GM12874 (cell line): ENCODE measurements around the gene LNX1.

Experiments
- TF ChIP-seq, protein P1 (sequence below): IDR thresholded peaks from 2 replicates; pipeline ENCODE4 v1.5.1; 2011; ENCODE audit warnings: low read depth, mild to moderate bottlenecking, control low read depth, low read length, moderate library complexity; ENCODE audit not compliant: insufficient read depth

LNX1 gene

GRCh38 chr4:53510321-53510720, 81.0 kb downstream of the LNX1 start:
- TF ChIP-seq, protein P1, sequence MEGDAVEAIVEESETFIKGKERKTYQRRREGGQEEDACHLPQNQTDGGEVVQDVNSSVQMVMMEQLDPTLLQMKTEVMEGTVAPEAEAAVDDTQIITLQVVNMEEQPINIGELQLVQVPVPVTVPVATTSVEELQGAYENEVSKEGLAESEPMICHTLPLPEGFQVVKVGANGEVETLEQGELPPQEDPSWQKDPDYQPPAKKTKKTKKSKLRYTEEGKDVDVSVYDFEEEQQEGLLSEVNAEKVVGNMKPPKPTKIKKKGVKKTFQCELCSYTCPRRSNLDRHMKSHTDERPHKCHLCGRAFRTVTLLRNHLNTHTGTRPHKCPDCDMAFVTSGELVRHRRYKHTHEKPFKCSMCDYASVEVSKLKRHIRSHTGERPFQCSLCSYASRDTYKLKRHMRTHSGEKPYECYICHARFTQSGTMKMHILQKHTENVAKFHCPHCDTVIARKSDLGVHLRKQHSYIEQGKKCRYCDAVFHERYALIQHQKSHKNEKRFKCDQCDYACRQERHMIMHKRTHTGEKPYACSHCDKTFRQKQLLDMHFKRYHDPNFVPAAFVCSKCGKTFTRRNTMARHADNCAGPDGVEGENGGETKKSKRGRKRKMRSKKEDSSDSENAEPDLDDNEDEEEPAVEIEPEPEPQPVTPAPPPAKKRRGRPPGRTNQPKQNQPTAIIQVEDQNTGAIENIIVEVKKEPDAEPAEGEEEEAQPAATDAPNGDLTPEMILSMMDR = no peak

- TF ChIP-seq, protein P1 = no peak
Observed at GRCh38 chr4:53508446-53508845, 82.8 kb downstream of the LNX1 start.

GRCh38 chr4:53507671-53508286, 83.5 kb downstream of the LNX1 start:
- TF ChIP-seq, protein P1 = no peak

- TF ChIP-seq, protein P1 = no peak
Observed at GRCh38 chr4:53507058-53507457, 84.2 kb downstream of the LNX1 start.

GRCh38 chr4:53505947-53506346, 85.3 kb downstream of the LNX1 start:
- TF ChIP-seq, protein P1 = no peak

DNA sequence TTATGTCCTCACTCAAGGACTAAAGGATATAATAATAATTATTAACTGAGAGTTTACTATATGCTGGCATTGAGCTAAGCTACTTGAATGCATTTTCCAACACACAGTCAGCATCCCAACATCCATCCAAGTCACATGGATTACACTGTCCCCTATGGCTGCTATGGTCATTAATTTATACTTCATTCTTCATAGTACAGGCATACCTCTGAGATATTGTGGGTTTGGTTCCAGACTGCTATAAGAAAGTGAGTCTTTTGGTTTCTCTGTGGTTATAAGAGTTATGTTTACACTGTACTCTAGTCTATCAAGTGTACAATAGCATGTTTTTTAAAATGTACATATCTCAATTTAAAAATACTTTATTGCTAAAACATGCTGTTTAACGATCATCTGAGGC, 89.2 kb downstream of the LNX1 start:
- TF ChIP-seq, protein P1 = no peak

DNA sequence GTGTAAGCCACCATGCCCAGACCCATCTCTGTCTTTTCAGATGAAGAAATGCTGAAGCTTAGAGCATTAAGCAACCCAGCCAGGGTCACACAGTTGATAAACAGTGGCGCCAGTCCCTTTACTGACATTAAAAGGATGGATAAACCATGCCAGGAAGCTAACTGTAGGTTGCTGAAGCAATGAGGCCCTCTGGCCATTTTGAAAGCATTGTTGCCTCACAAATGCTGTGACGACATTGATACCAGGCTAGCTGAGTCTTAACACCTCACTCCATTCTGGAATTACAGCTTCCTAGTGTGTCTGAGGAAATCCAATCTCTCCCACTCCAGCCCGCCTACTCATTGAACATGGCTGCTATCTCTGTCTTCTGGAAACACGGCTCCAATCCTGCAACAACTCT, 89.7 kb downstream of the LNX1 start:
- TF ChIP-seq, protein P1 = no peak

DNA sequence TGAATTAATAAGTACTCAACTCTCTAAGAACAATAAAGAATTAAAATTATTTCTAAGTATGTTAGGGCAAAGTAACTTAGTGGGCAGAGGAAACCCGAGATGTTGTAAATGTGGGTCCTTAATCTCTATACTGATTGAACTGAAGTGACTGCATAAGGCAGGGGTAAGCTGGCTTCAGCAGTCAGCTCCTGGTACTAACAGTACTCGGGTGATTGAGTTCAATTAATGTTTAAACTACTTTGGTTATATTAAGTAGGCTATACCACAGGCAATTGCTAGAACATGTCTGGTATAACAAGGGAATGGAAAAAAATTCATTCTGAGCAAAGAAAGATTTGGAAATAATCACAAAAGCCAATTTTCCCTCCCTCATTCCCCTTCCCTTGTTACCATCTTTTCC, 90.7 kb downstream of the LNX1 start:
- TF ChIP-seq, protein P1 = no peak
